Caco-2 (cell line): ENCODE results near the gene GPC5. TPM values are rescaled to one million over a fixed set of nuclear protein-coding genes. Genes with fewer than 3 reads are reported as not detected.

Experiments
- BruUV-seq: library from RNA; stranded (reverse); fragments of 400-500 nt; replicated peaks from 2 replicates; lab custom pipeline; 2021; lab: Mats Ljungman, UMichigan
- CTCF ChIA-PET: fragments of 300-600 bp; sonication (Branson Sonifier 250); formaldehyde crosslinking; loops from one replicate; lab custom pipeline; 2022; ENCODE audit warnings: antibody characterized with exemption; lab: Charles Lee
- POLR2A ChIA-PET: fragments of 300-600 bp; sonication (Branson Sonifier 250); formaldehyde crosslinking; loops from one replicate; lab custom pipeline; 2022; ENCODE audit warnings: antibody characterized with exemption; lab: Charles Lee
- DNase-seq, 2 experiments: peaks; one replicate each; pipeline versions ENCODE4 v3.0.0 to v3.0.0-alpha.2; 2020 to 2022
- H3K27me3 ChIP-seq: replicated peaks from 2 replicates; pipeline ENCODE4 v1.6.0; 2011; ENCODE audit warnings: low read length; ENCODE audit not compliant: control insufficient read depth, insufficient read depth
- H3K36me3 ChIP-seq: 2 replicates; pipeline ENCODE4 v1.5.1; 2011; ENCODE audit warnings: low read length; ENCODE audit not compliant: control insufficient read depth, insufficient read depth
- H3K4me1 ChIP-seq: fragments of 250-450 bp; sonication (Bioruptor Pico); 2 replicates; pipeline ENCODE4 v1.5.1; 2020; ENCODE audit warnings: mild to moderate bottlenecking
- H3K4me3 ChIP-seq: 2 replicates; pipeline ENCODE4 v1.5.1; 2011; ENCODE audit warnings: low read depth, mild to moderate bottlenecking, control low read depth, low read length
- H3K9me3 ChIP-seq: fragments of 250-450 bp; sonication (Bioruptor Pico); 2 replicates; pipeline ENCODE4 v1.5.1; 2020; ENCODE audit warnings: mild to moderate bottlenecking, moderate library complexity
- H3K27ac Mint-ChIP-seq: one replicate; pipeline ENCODE4 v1.8.0; 2022; ENCODE audit warnings: mixed read lengths; ENCODE audit not compliant: unreplicated experiment
- H3K27me3 Mint-ChIP-seq: one replicate; pipeline ENCODE4 v1.8.0; 2022; ENCODE audit warnings: mixed read lengths; ENCODE audit not compliant: insufficient read depth, unreplicated experiment
- H3K36me3 Mint-ChIP-seq: one replicate; pipeline ENCODE4 v1.8.0; 2022; ENCODE audit warnings: mild to moderate bottlenecking, mixed read lengths; ENCODE audit not compliant: insufficient read depth, unreplicated experiment
- H3K4me1 Mint-ChIP-seq: one replicate; pipeline ENCODE4 v1.8.0; 2022; ENCODE audit warnings: low read depth, mixed read lengths; ENCODE audit not compliant: unreplicated experiment
- H3K4me3 Mint-ChIP-seq: one replicate; pipeline ENCODE4 v1.8.0; 2022; ENCODE audit warnings: mild to moderate bottlenecking, moderate library complexity, mixed read lengths; ENCODE audit not compliant: unreplicated experiment
- H3K9me3 Mint-ChIP-seq: one replicate; pipeline ENCODE4 v1.8.0; 2022; ENCODE audit warnings: mixed read lengths; ENCODE audit not compliant: unreplicated experiment
- intact Hi-C: fragments of 100-400 bp; cut with micrococcal nuclease; formaldehyde crosslinking; loops from one replicate; pipeline ENCODE4 v1.10.0; 2022; ENCODE audit not compliant: unreplicated experiment
- total RNA-seq: library from RNA; stranded (reverse); gene quantifications from 2 replicates; pipeline ENCODE4 v1.2.3, GENCODE V29; 2022
- TF ChIP-seq, protein P1 (sequence below), 2 experiments: fragments of 200-600 bp in 1 of 2; IDR thresholded peaks; 1 replicate in 1 of 2; 2 replicates in 1 of 2; pipeline versions ENCODE4 v1.5.1 to v1.8.0; 2011 to 2022; ENCODE audit warnings: antibody characterized with exemption in 1 of 2, control low read depth in 1 of 2, inconsistent platforms in 1 of 2, low read depth in 1 of 2, low read length in 1 of 2, mild to moderate bottlenecking in 1 of 2, moderate library complexity in 1 of 2; ENCODE audit not compliant: insufficient read depth in 1 of 2, severe bottlenecking in 1 of 2, unreplicated experiment in 1 of 2

Gene GPC5
- total RNA-seq, 1 experiment from 2014 or later, result 4.1 TPM

DNA sequence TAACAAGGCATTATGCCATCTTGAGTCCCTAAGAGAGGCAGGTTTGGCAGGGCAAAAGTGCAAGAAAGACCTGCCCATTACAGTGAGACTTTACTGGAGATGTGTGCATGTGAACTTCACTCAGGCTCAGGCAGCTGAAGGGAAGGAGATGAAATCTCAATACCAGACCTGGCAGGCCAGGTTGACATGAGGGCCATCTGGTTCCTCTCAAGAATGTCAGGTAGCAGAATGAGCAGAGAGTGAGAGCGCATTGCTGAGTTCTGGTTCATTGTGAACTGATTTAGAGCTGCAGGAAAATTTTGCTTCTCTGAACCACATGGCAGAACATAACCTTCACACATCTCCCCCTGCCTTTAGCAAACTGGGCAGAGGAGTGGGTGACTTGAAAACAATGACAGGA is 406.3 kb downstream of the GPC5 start:
- no peaks in the 10 kb centered on the region for H3K27me3 ChIP-seq
- H3K9me3 Mint-ChIP-seq, result no peaks in the 10 kb centered on the region
- CTCF ChIA-PET, result no interaction called here
- H3K4me3 Mint-ChIP-seq, result no peak overlapping the region
- H3K9me3 ChIP-seq, result no peaks in the 10 kb centered on the region
- H3K4me1 ChIP-seq, result no peaks in the 10 kb centered on the region
- H3K27ac Mint-ChIP-seq, result no peak overlapping the region
- intact Hi-C loops, result no loop called here
- H3K36me3 Mint-ChIP-seq, result no peaks in the 10 kb centered on the region
- TF ChIP-seq, protein P1, sequence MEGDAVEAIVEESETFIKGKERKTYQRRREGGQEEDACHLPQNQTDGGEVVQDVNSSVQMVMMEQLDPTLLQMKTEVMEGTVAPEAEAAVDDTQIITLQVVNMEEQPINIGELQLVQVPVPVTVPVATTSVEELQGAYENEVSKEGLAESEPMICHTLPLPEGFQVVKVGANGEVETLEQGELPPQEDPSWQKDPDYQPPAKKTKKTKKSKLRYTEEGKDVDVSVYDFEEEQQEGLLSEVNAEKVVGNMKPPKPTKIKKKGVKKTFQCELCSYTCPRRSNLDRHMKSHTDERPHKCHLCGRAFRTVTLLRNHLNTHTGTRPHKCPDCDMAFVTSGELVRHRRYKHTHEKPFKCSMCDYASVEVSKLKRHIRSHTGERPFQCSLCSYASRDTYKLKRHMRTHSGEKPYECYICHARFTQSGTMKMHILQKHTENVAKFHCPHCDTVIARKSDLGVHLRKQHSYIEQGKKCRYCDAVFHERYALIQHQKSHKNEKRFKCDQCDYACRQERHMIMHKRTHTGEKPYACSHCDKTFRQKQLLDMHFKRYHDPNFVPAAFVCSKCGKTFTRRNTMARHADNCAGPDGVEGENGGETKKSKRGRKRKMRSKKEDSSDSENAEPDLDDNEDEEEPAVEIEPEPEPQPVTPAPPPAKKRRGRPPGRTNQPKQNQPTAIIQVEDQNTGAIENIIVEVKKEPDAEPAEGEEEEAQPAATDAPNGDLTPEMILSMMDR (IDR thresholded peaks at IDR 0.05; ENCODE audit: insufficient read depth in 1 of 2, low read depth in 1 of 2, low read length in 1 of 2, severe bottlenecking in 1 of 2, unreplicated experiment in 1 of 2), result no peak
- H3K36me3 ChIP-seq, result no peaks in the 10 kb centered on the region
- DNase-seq, result no peak
- BruUV-seq, result no TSS peak
- POLR2A ChIA-PET, result no interaction called here
- no peaks in the 10 kb centered on the region for H3K4me1 Mint-ChIP-seq
- no peak overlapping the region for H3K4me3 ChIP-seq
- peaks cover 3% of the 10 kb centered on the region for H3K27me3 Mint-ChIP-seq

- H3K36me3 ChIP-seq, result no peaks in the 10 kb centered on the region
- no TSS peak for BruUV-seq
- Mint-ChIP-seq H3K4me1 (no peaks in the 10 kb centered on the region), H3K27ac (no peak overlapping the region), H3K9me3 (no peaks in the 10 kb centered on the region), H3K27me3 (peaks cover 3% of the 10 kb centered on the region), H3K4me3 (no peak overlapping the region), H3K36me3 (no peaks in the 10 kb centered on the region)
- no peaks in the 10 kb centered on the region for H3K27me3 ChIP-seq
- ChIA-PET POLR2A (no interaction called here), CTCF (no interaction called here)
- TF ChIP-seq, protein P1 (IDR thresholded peaks at IDR 0.05; ENCODE audit: insufficient read depth in 1 of 2, low read depth in 1 of 2, low read length in 1 of 2, severe bottlenecking in 1 of 2, unreplicated experiment in 1 of 2), result peak in 1 of 2 experiments; percentile 5
- H3K4me1 ChIP-seq, result no peaks in the 10 kb centered on the region
- intact Hi-C loops, result no loop called here
- no peaks in the 10 kb centered on the region for H3K9me3 ChIP-seq
- no peak for DNase-seq
- no peak overlapping the region for H3K4me3 ChIP-seq
These were observed 407.2 kb downstream of the GPC5 start for GRCh38 chr13:91805605-91806004.

DNA sequence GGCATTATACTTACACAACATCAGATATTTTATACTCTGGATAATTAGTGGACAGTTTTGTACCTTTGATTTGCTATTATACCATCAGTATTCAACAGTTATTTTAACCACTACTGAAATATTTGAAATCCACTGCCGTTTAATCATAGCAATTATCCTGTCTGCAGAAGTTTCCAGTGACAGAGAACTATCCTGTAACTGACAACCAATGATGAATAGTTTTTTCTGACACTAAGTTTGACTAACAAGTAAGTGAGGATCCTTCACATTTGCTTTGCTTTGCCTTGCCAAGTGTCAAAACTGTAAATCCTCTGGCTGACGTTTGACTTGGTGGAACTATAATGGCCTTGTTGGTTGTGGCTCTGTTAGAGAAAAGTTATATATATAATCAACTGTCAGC is 410.7 kb downstream of the GPC5 start:
- H3K4me3 Mint-ChIP-seq, result no peak overlapping the region
- TF ChIP-seq, protein P1 (IDR thresholded peaks at IDR 0.05; ENCODE audit: insufficient read depth in 1 of 2, low read depth in 1 of 2, low read length in 1 of 2, severe bottlenecking in 1 of 2, unreplicated experiment in 1 of 2), result no peak
- intact Hi-C loops, result no loop called here
- no peaks in the 10 kb centered on the region for H3K4me1 Mint-ChIP-seq
- H3K9me3 Mint-ChIP-seq, result no peaks in the 10 kb centered on the region
- no peak overlapping the region for H3K27ac Mint-ChIP-seq
- no peak for DNase-seq
- H3K36me3 Mint-ChIP-seq, result no peaks in the 10 kb centered on the region
- peaks cover 9% of the 10 kb centered on the region for H3K27me3 Mint-ChIP-seq
- Histone ChIP-seq H3K4me1 (no peaks in the 10 kb centered on the region), H3K27me3 (no peaks in the 10 kb centered on the region), H3K36me3 (no peaks in the 10 kb centered on the region), H3K9me3 (no peaks in the 10 kb centered on the region), H3K4me3 (no peak overlapping the region)
- no TSS peak for BruUV-seq
- POLR2A ChIA-PET, result no interaction called here
- CTCF ChIA-PET, result no interaction called here
